ENCODE measurements around the gene PTPRN2.

- TF ChIP-seq GATA2 (IDR thresholded peaks at IDR 0.05; ENCODE audit: low read depth, low read length) (no peak), GATA3 (IDR thresholded peaks at IDR 0.05; ENCODE audit: low read depth, low read length) (no peak)
Observed at GRCh38 chr7:157594306-157594705, 993.3 kb downstream of the PTPRN2 start.

Data from SH-SY5Y (cell line).